RWPE2 (cell line): ENCODE results near the gene TBCK.

Experiments
- ATAC-seq: fragments of 200-7000 bp; cut with Tn5 transposase; 3 replicates; pipeline ENCODE4 v1.9.1; 2021; ENCODE audit warnings: low read depth
- DNase-seq: peaks from one replicate; pipeline ENCODE4 v3.0.0-alpha.2; 2020; ENCODE audit warnings: low spot score
- H3K27ac ChIP-seq: fragments of 450-650 bp; 2 replicates; pipeline ENCODE4 v1.5.1; 2017; ENCODE audit warnings: mild to moderate bottlenecking; ENCODE audit not compliant: poor library complexity, severe bottlenecking
- H3K27me3 ChIP-seq: fragments of 250-450 bp; sonication (Bioruptor Pico); 2 replicates; pipeline ENCODE4 v1.5.1; 2021; ENCODE audit warnings: mild to moderate bottlenecking, moderate library complexity; ENCODE audit not compliant: insufficient read depth, poor library complexity, severe bottlenecking
- H3K36me3 ChIP-seq: fragments of 250-450 bp; sonication (Bioruptor Pico); 2 replicates; pipeline ENCODE4 v1.5.1; 2020; ENCODE audit warnings: low read depth, mild to moderate bottlenecking, moderate library complexity
- H3K4me1 ChIP-seq: fragments of 250-450 bp; sonication (Bioruptor Pico); 2 replicates; pipeline ENCODE4 v1.5.1; 2021; ENCODE audit warnings: mild to moderate bottlenecking, moderate library complexity; ENCODE audit not compliant: insufficient read depth, poor library complexity, severe bottlenecking
- H3K4me3 ChIP-seq: fragments of 250-450 bp; sonication (Bioruptor Pico); 2 replicates; pipeline ENCODE4 v1.5.1; 2021; ENCODE audit warnings: mild to moderate bottlenecking, moderate library complexity; ENCODE audit not compliant: severe bottlenecking
- H3K9me3 ChIP-seq: fragments of 250-450 bp; sonication (Bioruptor Pico); 2 replicates; pipeline ENCODE4 v1.5.1; 2021; ENCODE audit warnings: mild to moderate bottlenecking, moderate library complexity; ENCODE audit not compliant: severe bottlenecking
- TF ChIP-seq, protein P1 (sequence below): fragments of 450-650 bp; IDR thresholded peaks from one replicate; pipeline ENCODE4 v1.5.1; 2017; ENCODE audit warnings: mild to moderate bottlenecking, moderate library complexity; ENCODE audit not compliant: poor library complexity, severe bottlenecking

The TBCK gene

DNA sequence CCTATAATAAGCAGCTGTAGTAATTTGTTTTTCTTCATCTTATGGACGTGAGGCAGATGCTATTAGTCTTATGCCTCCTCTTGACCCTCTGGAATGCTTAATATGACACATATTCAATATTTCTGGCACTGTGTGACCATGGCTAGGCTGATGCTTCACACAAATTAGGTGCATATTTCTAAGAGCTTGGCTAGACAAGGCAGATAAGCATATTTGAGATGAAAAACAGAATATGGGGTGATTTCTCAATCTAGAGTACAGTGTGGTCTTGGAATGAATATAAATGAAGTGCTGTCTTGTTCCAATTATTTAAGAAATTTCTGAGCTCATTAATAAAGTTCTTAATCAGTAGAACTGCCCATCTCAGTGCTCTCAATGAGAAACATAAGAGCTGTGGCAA is 264.5 kb downstream of the TBCK start:
- no peak for ATAC-seq
- Histone ChIP-seq H3K27me3 (no peaks in the 10 kb centered on the region), H3K36me3 (no peaks in the 10 kb centered on the region), H3K27ac (no peak overlapping the region), H3K4me3 (no peak overlapping the region), H3K4me1 (no peaks in the 10 kb centered on the region), H3K9me3 (no peaks in the 10 kb centered on the region)
- DNase-seq: no peak
- TF ChIP-seq, protein P1, sequence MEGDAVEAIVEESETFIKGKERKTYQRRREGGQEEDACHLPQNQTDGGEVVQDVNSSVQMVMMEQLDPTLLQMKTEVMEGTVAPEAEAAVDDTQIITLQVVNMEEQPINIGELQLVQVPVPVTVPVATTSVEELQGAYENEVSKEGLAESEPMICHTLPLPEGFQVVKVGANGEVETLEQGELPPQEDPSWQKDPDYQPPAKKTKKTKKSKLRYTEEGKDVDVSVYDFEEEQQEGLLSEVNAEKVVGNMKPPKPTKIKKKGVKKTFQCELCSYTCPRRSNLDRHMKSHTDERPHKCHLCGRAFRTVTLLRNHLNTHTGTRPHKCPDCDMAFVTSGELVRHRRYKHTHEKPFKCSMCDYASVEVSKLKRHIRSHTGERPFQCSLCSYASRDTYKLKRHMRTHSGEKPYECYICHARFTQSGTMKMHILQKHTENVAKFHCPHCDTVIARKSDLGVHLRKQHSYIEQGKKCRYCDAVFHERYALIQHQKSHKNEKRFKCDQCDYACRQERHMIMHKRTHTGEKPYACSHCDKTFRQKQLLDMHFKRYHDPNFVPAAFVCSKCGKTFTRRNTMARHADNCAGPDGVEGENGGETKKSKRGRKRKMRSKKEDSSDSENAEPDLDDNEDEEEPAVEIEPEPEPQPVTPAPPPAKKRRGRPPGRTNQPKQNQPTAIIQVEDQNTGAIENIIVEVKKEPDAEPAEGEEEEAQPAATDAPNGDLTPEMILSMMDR: no peak

DNA sequence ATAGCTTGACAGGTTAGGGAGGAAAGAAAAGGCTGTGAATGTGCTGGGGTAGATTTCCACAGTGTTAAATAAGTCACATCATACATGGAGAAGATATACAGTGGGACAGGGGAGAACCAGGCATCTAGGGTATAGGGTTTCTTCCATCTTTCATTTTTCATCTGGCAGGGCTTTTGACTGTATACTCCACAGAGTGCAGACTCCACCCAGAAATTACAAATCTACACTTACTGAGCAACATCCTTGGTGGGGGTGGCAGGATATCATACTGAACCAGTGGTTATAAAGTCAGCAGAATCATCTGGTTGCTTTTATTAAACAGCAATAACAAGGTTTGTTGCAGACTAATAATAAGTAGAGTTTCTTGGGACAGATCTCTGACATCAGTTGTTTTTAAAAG is 266.5 kb downstream of the TBCK start:
- TF ChIP-seq, protein P1: no peak
- Histone ChIP-seq H3K27ac (no peak overlapping the region), H3K9me3 (no peaks in the 10 kb centered on the region), H3K4me1 (no peaks in the 10 kb centered on the region), H3K4me3 (no peak overlapping the region), H3K27me3 (no peaks in the 10 kb centered on the region), H3K36me3 (no peaks in the 10 kb centered on the region)
- no peak for ATAC-seq
- DNase-seq: no peak

DNA sequence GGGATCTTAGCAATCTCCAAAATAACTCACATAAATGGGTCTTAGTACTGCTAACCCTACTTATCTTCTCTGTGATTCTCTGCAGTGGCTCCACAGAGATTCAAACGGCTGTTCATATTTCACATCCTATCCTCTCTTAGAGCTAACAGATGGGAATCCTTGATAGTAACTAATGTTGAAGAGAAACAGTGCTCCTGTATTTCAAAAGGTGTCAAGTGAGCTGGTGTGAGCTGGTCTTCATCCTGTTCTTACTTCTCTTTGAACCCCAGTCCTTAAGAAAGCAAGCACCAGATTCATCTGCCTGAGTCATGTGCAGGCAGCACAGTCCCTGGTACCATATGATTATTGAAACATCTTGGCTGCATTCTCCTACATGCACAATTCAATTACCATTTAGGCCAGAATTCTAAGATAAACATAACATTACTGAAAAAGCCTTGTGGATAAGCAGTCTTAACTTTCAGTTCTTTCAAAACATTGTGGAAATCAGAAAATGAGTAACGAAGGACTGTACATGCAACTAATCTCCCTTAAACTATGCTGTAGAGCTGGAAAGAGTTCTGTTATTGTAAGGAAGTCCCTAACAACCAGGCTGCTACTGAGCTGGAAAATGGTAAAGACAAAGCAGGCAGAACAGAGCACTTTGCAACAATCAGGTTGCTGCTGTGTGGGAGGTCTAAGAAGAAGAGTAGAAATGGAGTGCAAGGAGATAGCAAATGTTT is 267.6 kb downstream of the TBCK start:
- TF ChIP-seq, protein P1: no peak
- DNase-seq (no peak), ATAC-seq (no peak)
- Histone ChIP-seq H3K27me3 (no peaks in the 10 kb centered on the region), H3K27ac (no peak overlapping the region), H3K4me1 (no peaks in the 10 kb centered on the region), H3K36me3 (no peaks in the 10 kb centered on the region), H3K9me3 (no peaks in the 10 kb centered on the region), H3K4me3 (no peak overlapping the region)

DNA sequence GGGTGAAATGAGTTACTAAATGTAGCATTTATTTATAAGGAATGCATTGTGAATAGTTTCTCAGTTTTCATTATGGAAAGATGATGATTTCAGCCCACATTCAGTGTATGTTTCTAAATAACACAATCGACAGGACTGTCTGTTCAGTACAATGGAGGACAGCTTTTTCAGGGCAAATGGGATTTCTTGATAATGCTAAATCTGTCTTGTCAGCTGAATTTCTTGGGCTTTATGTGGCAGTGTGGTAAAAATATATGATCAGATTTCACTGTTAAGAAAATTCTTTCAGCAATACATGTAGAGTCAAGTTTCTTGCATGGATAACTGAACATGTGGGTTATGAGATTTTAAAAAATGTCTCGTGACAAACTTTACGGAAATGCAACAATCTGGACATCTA is 269.9 kb downstream of the TBCK start:
- Histone ChIP-seq H3K27me3 (no peaks in the 10 kb centered on the region), H3K4me3 (no peak overlapping the region), H3K9me3 (no peaks in the 10 kb centered on the region), H3K27ac (no peak overlapping the region), H3K4me1 (no peaks in the 10 kb centered on the region), H3K36me3 (no peaks in the 10 kb centered on the region)
- no peak for ATAC-seq
- TF ChIP-seq, protein P1: no peak
- DNase-seq: no peak

DNA sequence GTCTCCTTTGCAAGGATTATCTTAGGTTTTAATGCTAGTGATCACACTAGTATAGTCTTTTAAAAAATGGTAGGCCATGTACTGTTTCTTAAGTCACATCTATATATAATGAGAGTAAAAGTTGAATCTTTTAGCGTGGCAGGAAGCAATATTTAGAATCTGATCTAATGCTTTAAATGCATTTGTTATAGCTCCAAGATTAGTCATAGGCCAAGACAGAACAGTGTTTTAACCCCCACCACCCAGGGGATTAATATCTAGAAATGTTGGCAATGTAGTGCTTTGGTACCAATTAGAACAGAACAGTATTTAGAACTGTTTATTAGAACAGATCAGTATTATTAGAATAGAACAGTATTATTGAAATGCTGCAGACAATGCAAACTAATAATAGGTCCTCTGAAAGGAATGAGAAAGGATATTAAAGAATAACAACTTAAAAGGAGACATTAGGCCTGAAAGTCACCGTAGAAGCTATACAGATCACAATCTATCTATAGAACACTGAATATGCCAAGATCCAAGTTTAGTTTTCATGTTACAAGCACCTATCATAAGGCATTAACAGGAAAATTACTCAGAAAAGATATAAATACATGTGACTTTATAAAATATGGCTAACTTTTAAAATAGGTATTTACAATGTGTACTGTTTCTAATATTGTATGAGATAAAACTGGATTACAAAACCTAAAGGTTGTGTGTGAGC is 274.6 kb downstream of the TBCK start:
- no peak overlapping the region for H3K27ac ChIP-seq
- H3K27me3 ChIP-seq: no peaks in the 10 kb centered on the region
- H3K9me3 ChIP-seq: no peaks in the 10 kb centered on the region
- H3K36me3 ChIP-seq: no peaks in the 10 kb centered on the region
- ATAC-seq (no peak), DNase-seq (no peak)
- H3K4me1 ChIP-seq: no peaks in the 10 kb centered on the region
- H3K4me3 ChIP-seq: no peak overlapping the region
- TF ChIP-seq, protein P1: no peak
